ENCODE data around the gene GOLGA6L9. TPM values are rescaled to one million over a fixed set of nuclear protein-coding genes. Genes with fewer than 3 reads are reported as not detected.
A peak's percentile ranks its signal among the peaks of the same experiment; 100 is the strongest.
"Not testable (repeated sequence)": the region's sequence is repeated elsewhere in the genome, so short reads cannot be mapped to it uniquely, and the experiment has no call there.

The GOLGA6L9 gene
- total RNA-seq, 1 donor from 2014 or later: 3.4 TPM

GRCh38 chr15:82468205-82468604 is 38.6 kb downstream of the GOLGA6L9 start:
- DNase-seq (ENCODE audit: low read depth): not testable (repeated sequence)

GRCh38 chr15:82469381-82469780 is 39.8 kb downstream of the GOLGA6L9 start:
- DNase-seq (ENCODE audit: low read depth); H3K36me3 ChIP-seq (ENCODE audit: control insufficient read depth, insufficient read depth, low read length); H3K27me3 ChIP-seq (ENCODE audit: control insufficient read depth, insufficient read depth, low read length); H3K4me3 ChIP-seq (ENCODE audit: low read depth, low read length); FAIRE-seq: not testable (repeated sequence)

More at GRCh38 chr15:82468205-82468604, 38.6 kb downstream of the GOLGA6L9 start:
- not testable (repeated sequence) for H3K36me3 ChIP-seq (ENCODE audit: control insufficient read depth, insufficient read depth, low read length); FAIRE-seq; H3K27me3 ChIP-seq (ENCODE audit: control insufficient read depth, insufficient read depth, low read length); H3K4me3 ChIP-seq (ENCODE audit: low read depth, low read length)
- TF ChIP-seq CTCF (IDR thresholded peaks at IDR 0.05; ENCODE audit: insufficient read depth, low read length, severe bottlenecking): peak; percentile 6

GRCh38 chr15:82472269-82472982 is 42.8 kb downstream of the GOLGA6L9 start:
- not testable (repeated sequence) for DNase-seq (ENCODE audit: low read depth)

DNA sequence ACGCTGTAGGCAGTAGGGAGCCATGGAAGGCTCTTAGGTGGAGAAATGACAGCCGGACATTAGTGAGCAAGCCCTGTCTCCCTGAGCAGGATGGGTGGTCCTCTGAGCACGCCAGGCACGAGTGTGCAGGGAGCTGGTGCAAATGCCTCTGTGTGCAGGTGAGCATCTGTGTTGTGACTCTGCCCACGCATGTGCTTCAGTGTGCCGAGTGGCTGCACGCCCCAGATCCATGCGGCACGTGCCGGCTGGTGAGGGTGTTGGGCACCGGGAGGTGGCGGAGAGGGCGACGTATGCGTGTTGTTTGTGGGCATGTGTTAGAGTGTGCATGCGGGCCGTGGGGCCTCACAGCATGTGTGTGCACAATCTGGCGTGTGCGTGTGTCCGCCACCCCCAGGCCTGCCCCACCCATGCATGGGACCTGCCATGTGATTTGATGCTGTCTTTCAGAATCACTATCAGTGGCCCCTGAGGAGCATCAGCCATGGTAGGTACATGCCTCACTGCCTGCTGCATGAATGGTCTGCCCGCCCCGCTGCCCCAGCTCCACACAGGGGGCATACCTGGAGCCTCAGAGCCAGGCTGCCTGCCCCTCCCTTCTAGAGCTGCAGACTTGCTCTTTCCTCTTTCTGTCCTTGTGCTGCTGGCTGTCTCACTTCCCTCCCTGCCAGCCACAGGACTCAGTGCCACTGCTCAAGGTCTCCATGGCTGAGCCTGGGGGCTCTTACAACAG is 45.1 kb downstream of the GOLGA6L9 start:
- not testable (repeated sequence) for H3K36me3 ChIP-seq (ENCODE audit: control insufficient read depth, insufficient read depth, low read length); H3K4me3 ChIP-seq (ENCODE audit: low read depth, low read length); FAIRE-seq; H3K27me3 ChIP-seq (ENCODE audit: control insufficient read depth, insufficient read depth, low read length); DNase-seq (ENCODE audit: low read depth)

More at GRCh38 chr15:82472269-82472982, 42.8 kb downstream of the GOLGA6L9 start:
- not testable (repeated sequence) for H3K36me3 ChIP-seq (ENCODE audit: control insufficient read depth, insufficient read depth, low read length); H3K4me3 ChIP-seq (ENCODE audit: low read depth, low read length); FAIRE-seq; H3K27me3 ChIP-seq (ENCODE audit: control insufficient read depth, insufficient read depth, low read length)

DNA sequence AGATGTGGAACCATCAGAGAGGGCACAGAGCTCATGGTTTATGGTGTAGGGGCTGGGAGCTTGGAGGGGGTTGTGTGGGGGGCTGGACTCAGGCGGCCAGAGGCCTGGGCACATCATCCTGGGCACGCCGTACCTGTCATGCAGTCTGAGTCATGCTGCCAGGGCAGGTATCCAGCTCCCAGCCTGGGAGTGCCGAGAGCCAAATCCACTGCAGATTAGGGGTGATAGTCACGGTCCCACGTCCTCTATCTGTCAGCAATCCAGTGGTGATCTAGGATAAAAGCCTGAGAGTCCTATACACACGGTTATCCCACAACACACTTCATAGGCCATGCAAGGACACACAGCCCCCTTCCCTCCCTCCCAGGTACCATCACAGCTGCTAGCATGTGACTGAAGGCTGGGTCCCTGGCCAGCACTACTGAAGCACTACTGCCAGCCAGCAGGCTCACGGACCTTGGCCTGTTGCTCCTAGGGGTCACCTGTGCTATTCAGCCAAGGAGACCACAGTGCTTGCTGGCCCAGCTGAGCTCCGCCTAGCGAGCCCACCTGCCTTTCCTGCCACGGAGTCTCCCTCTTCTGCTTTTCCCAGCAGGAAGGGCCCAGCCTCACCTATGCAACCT is 45.8 kb downstream of the GOLGA6L9 start:
- H3K36me3 ChIP-seq (ENCODE audit: control insufficient read depth, insufficient read depth, low read length); H3K27me3 ChIP-seq (ENCODE audit: control insufficient read depth, insufficient read depth, low read length); DNase-seq (ENCODE audit: low read depth); H3K4me3 ChIP-seq (ENCODE audit: low read depth, low read length); FAIRE-seq: not testable (repeated sequence)

GRCh38 chr15:82476697-82477342 is 47.2 kb downstream of the GOLGA6L9 start:
- H3K4me3 ChIP-seq (ENCODE audit: low read depth, low read length); FAIRE-seq; H3K36me3 ChIP-seq (ENCODE audit: control insufficient read depth, insufficient read depth, low read length); H3K27me3 ChIP-seq (ENCODE audit: control insufficient read depth, insufficient read depth, low read length); DNase-seq (ENCODE audit: low read depth): not testable (repeated sequence)

DNA sequence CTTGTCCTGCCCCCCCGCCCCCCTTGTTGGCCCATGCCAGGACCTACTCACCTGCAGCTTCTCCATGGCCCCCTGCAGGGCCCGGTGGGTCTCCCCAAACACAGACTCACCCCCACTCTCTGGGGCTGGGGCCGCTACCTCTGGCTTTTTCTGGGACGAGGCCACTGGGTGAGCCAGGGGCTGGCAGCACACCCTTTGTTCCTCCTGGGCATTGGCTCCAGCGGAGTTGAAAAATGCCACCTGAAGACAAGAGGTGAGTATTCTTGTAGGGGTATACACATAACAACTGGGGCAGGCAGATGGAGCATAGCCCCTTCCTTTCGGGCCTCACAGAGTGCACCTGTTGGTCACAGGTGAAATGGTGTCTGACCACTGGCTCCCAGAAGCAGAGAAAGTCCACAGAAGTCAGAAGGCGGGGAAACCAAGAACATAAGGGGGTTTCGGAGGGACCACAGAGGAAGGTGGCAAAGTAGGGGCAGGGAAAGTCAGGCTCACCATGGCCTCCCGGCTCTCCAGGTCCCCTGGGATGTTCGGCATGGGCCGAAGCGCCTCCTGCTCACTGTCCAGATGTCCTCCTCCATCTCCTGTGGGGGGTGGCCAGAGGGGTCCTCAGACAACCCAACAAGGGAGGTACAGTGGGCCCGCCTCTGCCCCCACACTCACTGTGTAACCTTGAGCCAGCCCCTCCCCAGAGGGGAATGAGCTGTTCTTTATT is 47.9 kb downstream of the GOLGA6L9 start:
- not testable (repeated sequence) for DNase-seq (ENCODE audit: low read depth); H3K36me3 ChIP-seq (ENCODE audit: control insufficient read depth, insufficient read depth, low read length); H3K4me3 ChIP-seq (ENCODE audit: low read depth, low read length); FAIRE-seq; H3K27me3 ChIP-seq (ENCODE audit: control insufficient read depth, insufficient read depth, low read length)

Other genes starting within 250 kb of the GOLGA6L9 start
- 21.9 and 28.2 TPM in 2 replicates for gene EFL1, start 167.1 kb upstream of the GOLGA6L9 start, total RNA-seq
- gene SAXO2, start 167.0 kb upstream of the GOLGA6L9 start, total RNA-seq: 0.26 and 0.38 TPM in 2 replicates
- 0.79 and 3.3 TPM in 2 replicates for gene GOLGA6L10, start 80.3 kb upstream of the GOLGA6L9 start, total RNA-seq
- 1,868 and 3,166 TPM in 2 replicates for gene RPS17, start 110.6 kb downstream of the GOLGA6L9 start, total RNA-seq
- gene CPEB1, start 217.5 kb downstream of the GOLGA6L9 start, total RNA-seq: under 0.01 TPM in 2 replicates